ENCODE measurements around the gene IREB2.

GRCh38 chr15:78446551-78446950, 8.5 kb downstream of the IREB2 start:
- TF ChIP-seq CTCF (IDR thresholded peaks at IDR 0.05) = no peak
- no peak for TF ChIP-seq POLR2A (IDR thresholded peaks at IDR 0.05)
- TF ChIP-seq POLR2AphosphoS5 (IDR thresholded peaks at IDR 0.05) = no peak

All from suprapubic skin (tissue), 4 donors.